Stimulated activated CD8-positive, alpha-beta memory T cell treated with anti-CD3 and anti-CD28 coated beads, Interleukin-12 subunit alpha, Interleukin-12 subunit beta, amount 100 ng/mL, for 24 hours (primary cell): Measurements from ENCODE around the gene EBLN1.

Experiments
- DNase-seq: peaks from one replicate; pipeline ENCODE4 v3.0.0-alpha.2; 2020; ENCODE audit errors: extremely low read depth

Gene EBLN1

DNA sequence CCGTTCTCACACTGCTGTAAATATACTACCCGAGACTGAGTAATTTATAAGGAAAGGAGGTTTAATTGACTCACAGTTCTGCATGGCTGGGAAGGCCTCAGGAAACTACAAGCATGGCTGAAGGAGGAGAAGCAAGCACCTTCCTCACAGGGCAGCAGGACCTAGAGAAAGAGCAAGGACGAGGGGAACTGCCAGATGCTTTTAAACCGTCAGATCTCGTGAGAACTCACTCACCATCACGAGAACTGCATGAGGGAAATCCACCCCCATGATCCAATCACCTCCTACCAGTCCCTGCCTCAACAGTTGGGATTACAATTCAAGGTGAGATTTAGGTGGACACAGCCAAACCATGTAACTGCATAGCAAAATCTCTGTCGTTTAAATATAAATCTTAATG, at the start of gene EBLN1:
EBLN1 (minus strand) TSS at position 174 of the 400 bp plus-strand sequence. CDS start 8,032 bp downstream, outside the sequence.
- DNase-seq = no peak

DNA sequence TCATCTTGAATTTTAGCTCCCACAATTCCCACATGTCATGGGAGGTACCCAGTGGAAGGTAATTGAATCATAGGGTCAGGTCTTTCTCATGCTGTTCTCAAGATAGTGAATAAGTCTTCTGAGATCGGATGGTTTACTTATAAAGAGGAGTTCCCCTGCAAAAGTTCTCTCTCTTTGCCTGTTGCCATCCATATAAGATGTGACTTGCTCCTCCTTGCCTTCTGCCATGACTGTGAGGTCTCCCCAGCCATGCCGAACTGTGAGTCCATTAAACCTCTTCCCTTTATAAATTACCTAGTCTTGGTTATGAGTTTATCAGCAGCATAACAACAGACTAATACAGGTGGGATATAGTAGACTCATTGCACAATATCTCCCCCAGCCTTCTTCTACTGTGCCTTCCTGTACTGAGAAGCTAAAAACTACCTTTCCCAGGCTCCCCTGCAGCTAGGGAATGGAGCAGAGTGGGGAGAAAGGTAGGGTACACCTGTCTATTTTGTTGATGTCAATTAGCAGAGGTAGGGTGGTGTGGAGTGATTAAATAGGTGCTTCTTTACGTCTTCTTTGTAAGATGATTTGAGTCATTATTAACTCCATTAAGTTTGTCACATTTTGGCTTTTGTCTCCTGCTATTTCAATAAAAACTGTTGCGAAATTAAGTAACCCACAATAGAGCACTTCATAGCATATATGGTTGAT, 48.2 kb upstream of the EBLN1 start:
- no peak for DNase-seq

DNA sequence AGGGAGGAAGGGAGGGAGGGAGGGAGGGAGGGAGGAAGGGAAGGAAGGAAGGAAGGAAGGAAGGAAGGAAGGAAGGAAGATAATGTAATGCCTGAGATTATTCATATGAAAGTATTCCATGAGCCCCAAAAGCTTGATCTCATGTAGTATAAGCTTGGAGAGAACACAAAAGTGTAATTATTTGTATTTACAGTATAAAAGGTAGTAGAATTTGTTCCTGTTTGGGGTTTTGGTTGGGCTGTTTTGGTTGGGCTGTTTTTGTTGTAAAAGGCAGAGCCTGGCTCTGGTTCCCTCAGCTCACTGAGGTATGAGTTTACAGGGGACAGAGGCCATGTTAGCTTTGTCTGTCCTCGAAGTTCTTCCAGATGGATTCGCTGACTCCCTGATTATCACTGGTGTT, 45.3 kb upstream of the EBLN1 start:
- DNase-seq = no peak

DNA sequence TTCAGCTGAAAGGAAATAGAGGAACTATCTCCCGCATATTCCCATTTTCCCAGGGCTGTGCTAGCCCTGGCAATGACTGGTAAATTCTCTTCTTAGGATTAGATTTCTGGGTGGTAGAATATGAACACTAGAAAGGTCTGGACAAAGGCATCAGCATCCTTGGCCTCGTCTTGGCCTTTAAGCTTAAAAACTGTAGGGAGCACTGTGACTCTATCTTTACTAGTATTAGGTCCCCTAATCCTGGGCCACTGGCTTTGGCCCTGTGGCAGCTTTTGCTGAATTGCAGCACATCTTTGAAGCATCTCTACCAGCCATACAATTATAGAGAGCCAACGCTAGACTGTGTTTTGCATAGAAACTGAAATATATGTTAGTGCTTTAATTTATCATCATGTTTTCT, 41.5 kb upstream of the EBLN1 start:
- DNase-seq = no peak

DNA sequence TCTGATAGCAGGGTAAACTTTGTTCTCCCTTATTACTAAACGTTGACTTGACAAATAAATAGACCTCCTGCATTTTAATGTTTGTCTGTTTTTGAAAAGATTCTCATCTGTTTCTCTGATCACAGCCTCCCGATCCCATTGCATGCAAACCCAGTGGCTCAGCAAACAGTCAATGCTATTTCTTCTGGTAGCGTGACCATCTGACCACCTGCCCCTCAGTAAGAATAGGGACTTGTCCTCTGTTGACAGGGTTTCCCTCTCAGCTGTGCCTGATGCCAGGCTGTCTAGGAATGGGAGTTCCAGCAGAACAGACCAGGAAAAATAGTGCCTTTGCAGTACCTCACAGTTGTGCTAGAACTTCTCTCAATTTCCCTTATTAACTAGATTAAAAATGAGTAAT, 40.7 kb upstream of the EBLN1 start:
- no peak for DNase-seq

DNA sequence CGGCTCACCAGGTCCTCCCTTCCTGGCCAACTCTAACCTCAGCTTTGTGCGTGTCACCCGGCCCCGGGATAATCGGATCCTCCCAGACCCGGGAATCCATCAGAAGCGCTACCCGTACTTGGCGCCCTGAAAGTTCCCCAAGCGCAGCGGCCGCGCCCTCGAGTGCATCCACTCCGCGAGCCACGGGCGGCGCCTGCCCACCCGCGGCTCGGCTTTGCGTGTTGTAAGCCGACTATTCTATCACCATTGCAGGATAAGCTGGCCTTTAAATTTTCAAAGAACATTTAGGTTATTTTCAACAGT, 35.7 kb upstream of the EBLN1 start:
- DNase-seq = no peak

DNA sequence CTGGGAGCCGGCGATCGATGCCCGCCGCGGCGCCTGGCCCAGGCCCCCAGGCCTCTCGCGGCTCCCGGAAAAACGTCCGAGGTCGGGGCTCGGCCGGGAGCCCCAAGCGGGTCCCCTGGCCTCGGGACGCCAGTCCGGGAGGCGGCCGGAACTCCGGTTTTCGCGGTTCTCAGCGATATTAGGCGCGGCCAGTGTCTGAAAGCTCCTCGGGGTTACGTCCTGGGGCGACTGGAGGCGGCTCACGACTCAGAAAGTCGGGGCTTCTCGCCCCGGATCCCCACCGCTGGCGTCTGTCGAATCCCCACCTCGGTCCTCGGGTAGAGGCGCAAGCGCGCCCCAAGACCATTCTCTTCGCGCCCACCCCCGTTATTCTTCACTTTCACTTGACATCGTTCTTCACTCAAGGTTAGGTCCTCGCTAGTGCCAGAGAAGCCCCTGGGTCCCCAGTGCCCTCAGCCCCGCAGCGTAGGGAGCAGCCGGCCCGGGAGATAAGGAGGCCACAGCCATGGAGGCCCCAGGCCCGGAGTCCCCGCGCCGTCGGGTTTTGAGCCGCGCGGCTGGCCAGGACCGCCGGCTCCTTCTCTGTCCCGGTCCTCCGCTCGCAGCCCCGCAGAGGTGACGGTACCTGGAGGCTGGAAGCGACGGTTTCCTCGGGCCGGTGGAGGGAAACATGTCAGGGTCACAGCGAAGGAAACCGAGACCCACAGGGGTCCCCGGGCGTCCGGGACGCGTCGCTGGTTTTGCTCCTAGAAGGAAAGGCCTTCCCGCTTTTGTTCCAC, 35.2 kb upstream of the EBLN1 start:
- no peak for DNase-seq

DNA sequence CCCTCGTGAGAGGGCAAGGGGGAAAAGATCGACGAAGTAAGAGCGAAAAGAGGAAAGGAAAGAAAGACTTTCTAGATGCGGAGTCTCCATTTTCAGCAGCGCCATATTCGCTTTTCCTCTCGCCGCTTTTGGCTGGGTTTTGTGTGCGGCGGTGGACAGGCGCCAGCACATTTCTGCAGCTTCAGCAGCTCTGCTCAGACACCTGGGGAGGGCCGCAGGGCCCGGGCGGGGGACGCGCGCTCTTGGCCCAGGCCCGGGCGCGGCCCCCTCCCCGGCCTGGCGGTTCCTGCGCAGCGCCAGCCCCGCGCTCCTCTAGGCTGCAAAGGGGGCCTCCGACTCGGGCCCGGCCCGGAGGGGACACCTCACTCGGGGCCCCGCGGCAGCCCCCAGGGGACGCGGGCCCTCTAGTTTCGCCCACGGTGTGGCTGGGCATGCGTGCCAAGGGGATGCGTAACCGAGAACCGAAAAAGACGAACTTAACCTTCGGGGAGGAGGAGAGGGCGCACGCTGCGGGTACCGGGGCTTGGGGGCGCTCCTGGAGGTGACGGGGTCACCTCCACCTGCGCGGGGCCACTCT, 34.5 kb upstream of the EBLN1 start:
- no peak for DNase-seq

DNA sequence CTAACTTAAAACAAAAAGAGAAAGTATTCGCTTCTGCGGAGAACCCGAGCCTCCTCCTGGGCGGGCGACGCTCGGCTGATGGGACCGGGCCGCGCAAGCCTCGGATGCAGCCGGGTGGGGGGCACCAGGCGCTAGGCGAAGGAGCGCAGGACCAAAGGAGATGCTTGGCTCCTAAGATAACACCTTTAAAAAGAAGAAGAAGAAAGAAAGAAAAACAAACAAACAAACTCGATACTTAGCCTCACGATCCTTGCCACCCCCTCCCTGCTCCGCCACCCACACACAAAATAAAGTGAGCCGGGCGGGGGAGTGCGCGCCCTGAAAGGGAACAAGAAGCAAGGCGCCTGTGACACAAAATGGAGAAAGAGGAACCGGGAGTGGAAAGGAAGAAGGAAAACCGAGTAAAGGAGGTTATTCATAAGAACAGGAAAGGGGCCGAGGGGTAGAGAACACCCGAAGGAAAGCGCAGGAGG, 34.0 kb upstream of the EBLN1 start:
- no peak for DNase-seq

DNA sequence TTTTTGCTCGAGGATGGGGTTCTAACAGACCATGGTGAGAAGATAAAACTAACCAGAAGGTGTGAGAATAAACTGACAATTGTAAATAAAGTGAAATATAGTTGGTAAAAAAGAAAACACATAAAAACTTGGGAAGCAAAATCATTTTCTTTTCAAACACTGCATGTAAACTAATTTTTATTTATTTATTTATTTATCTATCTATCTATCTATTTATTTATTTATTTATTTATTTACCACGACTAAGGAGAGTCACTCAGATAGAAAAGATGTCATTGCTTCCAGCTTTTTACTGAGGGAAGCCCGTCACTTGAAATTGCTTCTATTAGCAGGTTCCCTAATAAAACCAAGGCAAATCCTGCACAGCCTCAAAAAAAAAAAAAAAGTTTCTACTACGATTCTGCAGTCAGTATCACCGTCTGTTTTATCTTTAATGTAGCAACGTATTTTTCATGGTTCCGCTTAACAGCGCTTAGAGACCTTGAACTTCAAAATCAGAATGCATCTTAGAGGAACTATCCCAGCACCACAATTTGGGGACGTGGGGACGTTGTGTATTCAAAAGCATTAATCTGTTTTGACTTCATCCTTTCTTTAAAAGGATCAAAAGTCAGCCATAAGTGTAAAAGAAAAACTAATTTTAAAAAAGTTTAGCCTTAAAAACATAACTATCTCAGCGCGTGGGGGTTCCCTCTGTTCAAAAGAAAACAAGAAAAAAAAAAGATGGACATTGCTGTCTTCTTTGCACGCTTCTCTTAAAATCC, 33.3 kb upstream of the EBLN1 start:
- no peak for DNase-seq

DNA sequence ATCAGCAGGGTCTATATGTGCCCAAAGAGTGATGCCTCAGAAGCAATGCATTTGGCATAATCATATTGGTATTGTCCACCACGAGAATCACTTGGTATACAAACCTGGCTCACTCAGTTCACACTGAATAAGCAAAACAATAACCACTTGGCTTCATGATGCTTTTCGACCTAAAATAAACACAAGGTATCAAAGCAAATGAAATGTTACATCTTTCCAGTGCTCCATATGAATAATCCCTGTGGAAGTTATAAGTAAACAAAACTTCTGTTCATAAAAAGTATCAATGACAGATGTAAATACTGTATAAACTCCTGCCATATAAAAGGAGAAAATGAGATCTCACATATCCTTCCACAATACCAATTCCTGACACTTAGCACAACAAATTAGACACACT, 29.8 kb upstream of the EBLN1 start:
- no peak for DNase-seq

DNA sequence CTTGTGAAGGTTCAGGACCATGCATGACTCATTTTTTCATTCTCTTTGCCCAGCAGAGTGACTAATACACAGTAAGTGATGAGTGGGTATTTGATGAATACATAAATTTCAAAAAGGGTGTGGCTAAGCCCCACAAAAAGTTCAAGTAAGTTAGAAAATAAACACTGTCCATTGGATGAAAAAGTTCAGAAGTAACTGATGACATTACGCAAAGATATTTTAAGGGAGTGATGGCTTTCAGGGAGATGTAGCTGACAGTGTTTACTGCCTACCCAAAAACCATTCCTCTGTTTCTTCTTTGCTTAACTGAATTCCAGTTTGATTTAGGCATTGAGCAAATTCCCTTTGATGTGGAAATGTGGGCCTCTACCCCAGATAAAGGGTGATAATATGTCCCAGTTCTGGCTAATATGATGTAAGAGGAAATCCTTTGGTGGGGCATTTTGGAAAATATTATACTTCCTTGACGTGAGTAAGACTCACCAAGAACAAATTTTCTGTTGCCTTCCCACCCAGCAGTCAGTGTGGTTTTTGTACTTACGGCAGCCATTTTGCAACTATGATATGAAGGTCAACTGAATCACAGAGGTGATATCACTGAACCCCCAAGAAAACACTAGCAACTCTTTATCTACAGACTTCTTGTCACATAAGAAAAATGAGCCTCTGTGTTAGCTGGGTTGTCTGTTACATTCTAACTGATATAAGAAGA, 29.0 kb upstream of the EBLN1 start:
- DNase-seq = no peak

DNA sequence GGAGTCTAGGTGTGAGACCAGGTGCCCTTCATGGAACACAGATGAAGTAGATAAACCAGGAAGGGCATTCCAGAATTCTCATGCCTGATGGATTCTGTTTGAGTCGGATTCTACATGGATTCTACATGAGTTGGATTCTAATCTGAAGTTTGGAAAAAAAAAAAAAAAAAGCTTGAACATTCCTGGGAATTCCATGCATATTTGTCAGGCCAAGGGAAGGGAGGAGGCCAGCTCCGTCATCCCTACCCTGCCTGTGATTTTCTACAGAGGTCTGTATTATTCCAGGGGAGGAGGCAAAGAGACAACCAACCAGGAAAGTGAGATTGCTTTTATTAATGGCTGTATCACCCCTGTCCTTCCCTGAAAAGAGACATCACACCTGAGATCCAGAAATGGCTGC, 27.8 kb upstream of the EBLN1 start:
- no peak for DNase-seq

DNA sequence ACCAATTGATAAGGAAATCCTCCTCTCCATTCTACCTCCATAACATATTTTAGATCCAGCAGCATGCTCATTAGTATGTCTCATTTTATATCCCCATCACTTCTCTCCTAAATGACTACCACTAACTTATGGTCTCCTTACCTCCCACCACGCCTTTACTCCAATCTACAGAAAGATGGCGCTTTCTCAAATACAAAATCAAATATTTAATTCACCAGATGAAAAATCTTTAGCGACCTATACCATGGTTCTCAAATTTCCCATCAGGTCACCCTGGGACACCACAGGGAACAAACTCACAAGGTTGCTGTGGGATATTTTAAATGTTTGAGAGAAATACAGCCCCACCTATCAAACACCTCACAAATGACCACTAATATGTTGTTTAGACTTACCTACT, 27.0 kb upstream of the EBLN1 start:
- no peak for DNase-seq

DNA sequence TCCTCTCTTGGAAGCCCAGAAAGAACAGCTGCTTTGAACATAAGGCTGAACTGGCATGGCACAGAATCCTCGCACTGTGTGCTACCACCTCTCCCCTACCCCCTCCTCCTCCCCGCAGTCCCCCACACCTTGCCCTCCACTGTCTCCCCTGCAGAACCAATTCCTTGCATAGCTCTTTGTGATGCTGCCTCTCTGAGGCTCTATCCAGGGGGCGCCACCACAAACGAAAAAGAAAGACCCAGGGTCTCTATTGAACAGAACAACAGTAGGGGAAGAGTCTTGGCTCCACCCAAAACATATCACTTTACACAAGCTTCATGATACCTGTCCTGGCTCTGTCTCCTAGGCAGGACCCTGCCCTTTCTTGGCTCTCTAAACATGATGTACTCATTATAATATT, 26.2 kb upstream of the EBLN1 start:
- DNase-seq = no peak

DNA sequence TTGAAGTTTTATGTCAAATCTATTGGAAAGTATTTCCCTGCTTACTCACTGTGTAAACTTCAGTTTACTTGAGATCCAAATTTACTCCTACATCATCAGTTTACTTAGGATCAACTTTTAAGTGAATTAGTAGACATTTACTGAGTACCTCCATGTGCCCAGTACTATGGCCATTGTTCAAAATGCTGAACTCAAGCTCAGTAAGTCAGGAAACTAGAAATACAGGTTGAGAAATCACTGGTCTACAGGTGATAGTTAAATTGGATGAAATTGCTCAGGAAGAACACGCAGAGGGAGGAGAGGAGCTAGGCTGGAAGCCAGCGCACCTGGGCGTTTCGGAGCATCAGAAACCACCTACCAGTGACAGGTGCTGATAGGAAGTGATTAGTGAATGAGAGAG, 25.5 kb upstream of the EBLN1 start:
- no peak for DNase-seq

DNA sequence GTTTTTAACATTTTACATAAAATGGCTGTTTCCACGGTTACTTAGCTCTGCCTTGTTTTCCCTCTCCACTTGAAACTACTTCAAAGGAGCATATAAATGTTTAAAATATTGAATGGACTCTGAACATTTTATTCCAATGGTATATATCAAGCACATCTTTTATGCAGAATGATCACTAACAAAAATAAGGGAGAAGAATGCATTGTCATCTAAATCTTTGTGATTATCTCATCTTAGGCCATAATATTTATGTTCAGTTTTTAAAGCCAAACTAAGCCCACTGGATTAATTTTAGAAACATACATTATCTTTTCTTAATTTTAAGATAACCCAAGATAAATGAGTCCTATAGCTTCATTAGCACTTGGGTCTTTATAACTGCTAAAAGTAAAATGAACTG, 13.4 kb upstream of the EBLN1 start:
- no peak for DNase-seq

DNA sequence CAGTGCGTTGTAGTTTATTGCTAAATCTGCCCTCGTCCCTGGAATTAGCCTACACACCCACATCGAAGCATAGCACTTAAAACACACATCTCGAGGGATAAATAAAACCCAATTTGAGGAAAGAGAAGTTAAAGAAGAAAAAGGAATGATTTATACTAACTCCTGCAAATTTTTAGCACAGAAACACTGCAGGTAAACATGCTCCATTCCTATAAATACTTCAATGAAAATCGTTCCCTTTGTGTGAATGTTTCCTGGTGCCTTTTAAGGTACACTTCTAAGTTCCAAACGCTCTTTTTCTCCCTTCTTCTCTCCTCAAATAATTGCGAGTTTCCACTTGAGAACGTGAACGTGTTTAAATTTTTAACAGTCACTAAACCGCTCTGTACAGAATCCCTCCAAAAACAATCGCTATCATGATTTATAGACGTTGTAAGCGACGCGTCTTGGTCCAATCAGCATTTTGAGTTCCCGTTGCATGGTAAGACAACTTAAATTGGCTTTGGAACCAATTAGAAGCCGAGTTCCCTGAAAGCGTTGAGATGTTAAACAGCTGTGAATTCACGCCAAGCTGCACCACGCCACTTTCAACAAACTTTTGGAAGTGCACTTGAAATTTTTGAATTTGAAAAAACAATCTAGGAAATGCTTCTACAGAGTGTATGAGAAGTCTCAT, 12.5 kb upstream of the EBLN1 start:
- DNase-seq = no peak

DNA sequence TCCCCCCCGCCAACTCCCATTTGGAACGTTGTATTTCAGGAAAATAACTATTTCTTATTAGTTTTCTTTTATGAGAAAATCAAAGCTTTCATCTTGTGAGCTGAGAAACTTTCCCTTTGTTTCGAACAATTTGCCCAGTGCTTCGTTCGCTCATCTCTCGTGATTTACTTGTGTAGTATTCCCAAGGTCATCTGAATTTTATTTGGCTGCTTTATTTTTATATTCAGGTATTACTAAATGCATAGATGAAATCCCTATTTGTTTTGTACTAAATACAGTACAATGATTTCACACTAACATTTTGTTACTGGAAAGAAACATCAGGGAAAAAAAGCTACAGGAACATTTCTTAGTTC, 12.0 kb upstream of the EBLN1 start:
- DNase-seq = no peak

DNA sequence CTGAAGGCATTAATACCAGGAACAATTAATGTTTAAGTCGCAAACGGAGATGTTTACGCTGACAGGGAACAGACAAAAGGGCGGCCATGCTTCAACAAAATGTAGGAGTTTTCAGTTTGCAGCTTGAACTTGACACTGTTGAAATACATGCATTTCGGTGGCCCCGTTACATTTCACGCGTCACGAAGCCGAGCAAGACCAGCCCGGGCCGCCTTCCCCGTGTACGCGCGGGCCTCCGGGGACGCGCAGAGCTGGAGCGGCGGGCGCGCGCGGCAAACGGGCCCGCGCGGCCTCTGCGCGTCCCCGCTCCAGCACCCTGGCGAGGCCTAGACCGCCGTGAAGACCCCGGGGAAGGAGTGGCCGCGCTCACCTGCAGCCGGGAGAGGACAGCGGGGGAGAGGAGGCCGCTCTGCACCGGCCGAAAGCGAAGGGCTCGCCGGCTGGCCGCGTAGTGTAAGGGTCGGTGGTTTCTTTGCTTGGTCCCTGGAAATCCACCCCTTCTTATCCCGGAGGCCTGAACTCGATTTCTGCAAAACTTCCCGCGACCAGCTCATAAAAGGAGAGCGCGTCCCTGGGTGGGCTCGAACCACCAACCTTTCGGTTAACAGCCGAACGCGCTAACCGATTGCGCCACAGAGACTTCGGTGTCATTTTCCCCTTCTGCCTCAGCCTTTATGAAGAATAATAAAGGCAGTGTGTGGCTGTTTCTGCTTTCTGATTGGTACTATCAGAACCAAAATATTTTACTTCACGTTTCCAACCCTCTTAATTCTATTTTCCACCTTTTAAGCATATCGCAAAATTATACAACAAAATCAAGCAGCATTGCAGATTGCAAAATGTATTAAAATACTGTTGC, 11.4 kb upstream of the EBLN1 start:
- DNase-seq = peak; percentile 55
